Heart left ventricle (tissue), 13 donors: ENCODE measurements around the gene CTBP1.

Experiments used
- CTCF ChIP-seq, 12 donors: fragments of 200-600 bp; sonication (generic) in 4 of 12; IDR thresholded peaks; one replicate each; pipeline versions ENCODE4 v1.5.0 to v1.8.0; 2018 to 2022; ENCODE audit warnings: antibody characterized with exemption in 12 of 12, mild to moderate bottlenecking in 5 of 12
- POLR2A ChIP-seq, 2 donors: fragments of 450-650 bp; IDR thresholded peaks; one replicate each; pipeline ENCODE4 v1.6.1; 2017; ENCODE audit warnings: antibody characterized with exemption in 2 of 2, mild to moderate bottlenecking in 2 of 2, moderate library complexity in 2 of 2
- donor health status: ischemic (EF 13 %, LVEDD 7.1; RV severe dilation, severe dysfunction).
- donor health status: DM: no; HTN: yes; CAD: no.
- donor health status: DM: no; HTN: no; CAD: no.
- donor health status: ischemic (EF 25% LVEDD 6.9; RV normal size, moderate dysfunction).
- donor health status: ischemic (EF 25% LVEDD 5.7; RV mildly dilated, moderate dysfunction).
- donor health status: ischemic (EF 35%, LVEDD 5.7; RV mildly dilated, moderate dysfunction).
- donor health status: nonischemic (EF 11% LVEDD 7.7; RV severe dilation, severe dysfunction).
- donor health status: DM: yes; HTN: yes; CAD: no.
- donor health status: PGD.
- donor health status: ischemic (EF 29% LVEDD 5.4; RV normal size, mild dysfunction).
- donor health status: nonischemic (EF 23%, LVEDD 6.1; RV moderate dilation, normal function).

DNA sequence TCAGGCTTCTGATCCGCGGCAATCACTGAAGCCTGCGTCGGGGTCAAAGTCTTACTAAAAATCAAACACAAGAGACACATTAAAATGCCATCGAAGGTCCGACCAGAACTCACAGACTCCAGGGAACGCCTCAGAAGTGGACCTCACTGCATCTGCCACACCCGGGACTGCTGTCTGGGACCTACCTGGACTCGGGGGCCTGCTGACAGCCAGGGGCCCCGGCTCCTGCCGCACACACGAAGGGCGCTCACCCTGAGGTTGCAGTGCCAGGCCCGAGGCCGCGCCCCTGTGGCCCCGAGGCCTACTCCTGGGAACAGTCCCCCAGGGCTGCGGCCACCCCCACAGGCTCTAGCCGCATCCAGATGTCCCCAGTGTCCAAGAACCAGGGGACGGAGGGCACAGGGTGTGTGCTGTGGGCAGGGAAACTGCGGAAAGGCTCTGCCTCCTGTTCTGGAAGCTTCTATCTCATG lies 7.4 kb downstream of the CTBP1 start:
- no peak for TF ChIP-seq CTCF (IDR thresholded peaks at IDR 0.05)
- no peak for TF ChIP-seq POLR2A (IDR thresholded peaks at IDR 0.05)
